HCT116 (cell line): ENCODE measurements around the gene BABAM2. TPM values are rescaled to one million over a fixed set of nuclear protein-coding genes. Genes with fewer than 3 reads are reported as not detected.

Experiments used
- ATAC-seq: fragments of 200-7000 bp; cut with Tn5 transposase; 2 replicates; pipeline ENCODE4 v1.9.1; 2020; ENCODE audit warnings: mild to moderate bottlenecking, moderate library complexity
- BruUV-seq: library from RNA; stranded (reverse); fragments of 400-500 nt; replicated peaks from 2 replicates; lab custom pipeline; 2021; lab: Mats Ljungman, UMichigan
- CTCF ChIA-PET: fragments of 300-600 bp; sonication (Branson Sonifier 250); formaldehyde crosslinking; loops from one replicate; lab custom pipeline; 2021; ENCODE audit warnings: antibody characterized with exemption; lab: Charles Lee
- POLR2A ChIA-PET: fragments of 300-600, 350-600 bp; sonication (Branson Sonifier 250); formaldehyde crosslinking; loops from one replicate; lab custom pipeline; 2021; ENCODE audit warnings: antibody characterized with exemption; lab: Charles Lee
- RAD21 ChIA-PET, 2 experiments: fragments of 300-600 bp; sonication (Branson Sonifier 250); formaldehyde crosslinking; loops; one replicate each; lab custom pipeline; 2023; ENCODE audit warnings: low total read pairs in 2 of 2; ENCODE audit not compliant: uncharacterized antibody in 2 of 2, unreplicated experiment in 2 of 2, low non-redundant PET in 1 of 2; lab: Charles Lee
- DNase-seq: peaks from one replicate; pipeline ENCODE4 v3.0.0-alpha.2; 2010; ENCODE audit warnings: low read depth, low spot score
- H2AFZ ChIP-seq: fragments of 200-600 bp; shearing (Covaris generic), sonication (generic); 2 replicates; pipeline ENCODE4 v1.6.1; 2017; ENCODE audit warnings: low read depth, mixed run types, mixed read lengths, antibody characterized with exemption, low read length; ENCODE audit not compliant: poor library complexity, severe bottlenecking
- H3K27ac ChIP-seq: 2 replicates; pipeline ENCODE4 v1.5.1; 2012; ENCODE audit warnings: low read depth, low read length
- H3K27me3 ChIP-seq: fragments of 200-600 bp; sonication (generic); 2 replicates; pipeline ENCODE4 v1.6.1; 2016; ENCODE audit warnings: mixed run types, low read length, mixed read lengths; ENCODE audit not compliant: insufficient read depth
- H3K36me3 ChIP-seq, 2 experiments: fragments of 200-500 bp in 1 of 2; fragments of 200-600 bp in 1 of 2; sonication (Bioruptor generic) in 1 of 2; sonication (generic) in 1 of 2; 2 replicates each; pipeline versions ENCODE4 v1.5.1 to v1.6.1; 2014 to 2016; ENCODE audit warnings: low read length in 2 of 2, inconsistent platforms in 1 of 2, mixed read lengths in 1 of 2, mixed run types in 1 of 2; ENCODE audit not compliant: insufficient read depth in 2 of 2, control insufficient read depth in 1 of 2
- H3K4me1 ChIP-seq, 2 experiments: fragments of 200-600 bp in 1 of 2; sonication (generic) in 1 of 2; 2 replicates each; pipeline versions ENCODE4 v1.5.1 to v1.6.1; 2012 to 2017; ENCODE audit warnings: low read length in 2 of 2, inconsistent platforms in 1 of 2, mild to moderate bottlenecking in 1 of 2, mixed read lengths in 1 of 2, mixed run types in 1 of 2, moderate library complexity in 1 of 2; ENCODE audit not compliant: insufficient read depth in 2 of 2, control insufficient read depth in 1 of 2
- H3K4me2 ChIP-seq: fragments of 200-600 bp; sonication (generic); 2 replicates; pipeline ENCODE4 v1.6.1; 2017; ENCODE audit warnings: mixed run types, low read length, mixed read lengths
- H3K4me3 ChIP-seq, 2 experiments: fragments of 200-600 bp in 1 of 2; sonication (generic) in 1 of 2; replicated peaks in 1 of 2; 2 replicates each; pipeline ENCODE4 v1.5.1; 2011 to 2016; ENCODE audit warnings: low read length in 2 of 2, control low read depth in 1 of 2, low read depth in 1 of 2, mild to moderate bottlenecking in 1 of 2, mixed read lengths in 1 of 2, mixed run types in 1 of 2
- H3K79me2 ChIP-seq: fragments of 200-600 bp; sonication (generic); 2 replicates; pipeline ENCODE4 v1.6.1; 2017; ENCODE audit warnings: mild to moderate bottlenecking, mixed run types, low read length, moderate library complexity, mixed read lengths; ENCODE audit not compliant: insufficient read depth
- H3K9ac ChIP-seq: fragments of 200-600 bp; sonication (generic); 2 replicates; pipeline ENCODE4 v1.6.1; 2016; ENCODE audit warnings: low read length, mixed read lengths
- H3K9me2 ChIP-seq: fragments of 200-600 bp; sonication (generic), shearing (Covaris generic); 2 replicates; pipeline ENCODE4 v1.6.1; 2017; ENCODE audit warnings: mixed run types, mild to moderate bottlenecking, moderate library complexity; ENCODE audit not compliant: insufficient read depth
- H3K9me3 ChIP-seq, 2 experiments: fragments of 200-500 bp in 1 of 2; fragments of 200-600 bp in 1 of 2; sonication (Bioruptor generic) in 1 of 2; sonication (generic) in 1 of 2; 2 replicates each; pipeline ENCODE4 v1.6.1; 2014 to 2017; ENCODE audit warnings: low read length in 2 of 2, mixed read lengths in 2 of 2, inconsistent platforms in 1 of 2, low read depth in 1 of 2, mild to moderate bottlenecking in 1 of 2, mixed run types in 1 of 2, moderate library complexity in 1 of 2; ENCODE audit not compliant: control insufficient read depth in 1 of 2, insufficient read depth in 1 of 2
- H4K20me1 ChIP-seq: fragments of 200-600 bp; sonication (generic), shearing (Covaris generic); 2 replicates; pipeline ENCODE4 v1.6.1; 2017; ENCODE audit warnings: mixed run types, mild to moderate bottlenecking, moderate library complexity; ENCODE audit not compliant: insufficient read depth
- CBX3 ChIP-seq: IDR thresholded peaks from 2 replicates; pipeline ENCODE4 v1.6.1; 2012; ENCODE audit warnings: low read depth
- CEBPB ChIP-seq: IDR thresholded peaks from 2 replicates; pipeline ENCODE4 v1.6.1; 2012; ENCODE audit warnings: low read depth
- ELF1 ChIP-seq: IDR thresholded peaks from 2 replicates; pipeline ENCODE4 v1.6.1; 2012; ENCODE audit warnings: low read depth, borderline replicate concordance
- EZH2 ChIP-seq: fragments of 200-600 bp; sonication (generic); IDR thresholded peaks from 2 replicates; pipeline ENCODE4 v1.6.1; 2017; ENCODE audit warnings: antibody characterized with exemption, mixed run types
- EZH2phosphoT487 ChIP-seq: fragments of 200-600 bp; IDR thresholded peaks from 2 replicates; pipeline ENCODE4 v1.6.1; 2018; ENCODE audit warnings: antibody characterized with exemption, borderline replicate concordance
- FOSL1 ChIP-seq: IDR thresholded peaks from 2 replicates; pipeline ENCODE4 v1.6.1; 2012; ENCODE audit warnings: low read depth
- JUND ChIP-seq: IDR thresholded peaks from 2 replicates; pipeline ENCODE4 v1.6.1; 2012
- MAX ChIP-seq: IDR thresholded peaks from 2 replicates; pipeline ENCODE4 v1.6.1; 2012
- POLR2AphosphoS5 ChIP-seq: IDR thresholded peaks from 2 replicates; pipeline ENCODE4 v1.6.1; 2011; ENCODE audit warnings: mild to moderate bottlenecking, low read depth, low read length, moderate library complexity
- REST ChIP-seq: IDR thresholded peaks from 2 replicates; pipeline ENCODE4 v1.6.1; 2012; ENCODE audit warnings: low read depth
- SP1 ChIP-seq: IDR thresholded peaks from 2 replicates; pipeline ENCODE4 v1.6.1; 2012; ENCODE audit warnings: low read depth
- ZFX ChIP-seq: fragments of 450-650 bp; IDR thresholded peaks from 2 replicates; pipeline ENCODE4 v1.6.1; 2017
- intact Hi-C: fragments of 100-400 bp; cut with micrococcal nuclease; formaldehyde crosslinking; loops from 2 replicates; pipeline ENCODE4 v1.10.0; 2022
- total RNA-seq: library from RNA; stranded (reverse); gene quantifications from one replicate; pipeline ENCODE4 v1.2.1, GENCODE V29; 2021; ENCODE audit not compliant: unreplicated experiment

BABAM2 gene
- total RNA-seq, 1 experiment from 2014 or later: 23.8 TPM

GRCh38 chr2:27932396-27932795, 41.9 kb downstream of the BABAM2 start:
- H3K36me3 ChIP-seq: no peaks in the 10 kb centered on the region
- H3K9me2 ChIP-seq: no peaks in the 10 kb centered on the region; the same call in 1 of the 2 replicates
- H3K4me2 ChIP-seq: peak overlapping the region; percentile 54
- CTCF ChIA-PET: no interaction called here
- BruUV-seq: no TSS peak
- H3K79me2 ChIP-seq: no peaks in the 10 kb centered on the region
- RAD21 ChIA-PET: no interaction called here
- H3K9ac ChIP-seq: no peak overlapping the region
- ATAC-seq (peak; percentile 99), DNase-seq (peak; percentile 54)
- no peaks in the 10 kb centered on the region for H3K9me3 ChIP-seq
- no peak overlapping the region; the same call in 1 of the 2 replicates for H3K27ac ChIP-seq
- H3K4me1 ChIP-seq: peaks cover 12 to 18% of the 10 kb centered on the region in 2 experiments
- H3K27me3 ChIP-seq: no peaks in the 10 kb centered on the region
- TF ChIP-seq SP1 (0 out of 2 replicates have a peak, but pooled peaks have one; percentile 8), ELF1 (no peak), FOSL1 (peak; percentile 62), MAX (no peak), CBX3 (0 out of 2 replicates have a peak, but pooled peaks have one; percentile 35), EZH2 (no peak), EZH2phosphoT487 (no peak), JUND (peak; percentile 58)
- H3K4me3 ChIP-seq: no peak overlapping the region
- H2AFZ ChIP-seq: no peak overlapping the region
- POLR2A ChIA-PET: no interaction called here
- no peaks in the 10 kb centered on the region for H4K20me1 ChIP-seq
- intact Hi-C loops: no loop called here

GRCh38 chr2:27935026-27935425, 44.5 kb downstream of the BABAM2 start:
- no TSS peak for BruUV-seq

More at GRCh38 chr2:27935026-27935425, 44.5 kb downstream of the BABAM2 start:
- Histone ChIP-seq H3K9me2 (no peaks in the 10 kb centered on the region; the same call in 1 of the 2 replicates), H4K20me1 (no peaks in the 10 kb centered on the region), H3K4me1 (peaks cover 12 to 18% of the 10 kb centered on the region in 2 experiments), H3K27ac (no peak overlapping the region), H3K9ac (no peak overlapping the region), H3K79me2 (no peaks in the 10 kb centered on the region; the same call in 1 of the 2 replicates), H3K9me3 (no peaks in the 10 kb centered on the region), H3K27me3 (no peaks in the 10 kb centered on the region), H3K36me3 (no peaks in the 10 kb centered on the region), H3K4me3 (no peak overlapping the region), H2AFZ (no peak overlapping the region), H3K4me2 (no peak overlapping the region)
- DNase-seq: no peak
- intact Hi-C loops: no loop called here
- CTCF ChIA-PET: no interaction called here
- TF ChIP-seq CEBPB (no peak), ZFX (no peak), REST (no peak), POLR2AphosphoS5 (no peak)
- RAD21 ChIA-PET: no interaction called here
- no peak for ATAC-seq
- POLR2A ChIA-PET: no interaction called here
